Endothelial cell of hepatic sinusoid (primary cell): ENCODE data around the gene KCNE2.
"Not testable (repeated sequence)": the region's sequence is repeated elsewhere in the genome, so short reads cannot be mapped to it uniquely, and the experiment has no call there.

ENCODE experiments used
- in situ Hi-C: cut with HindIII; loops from 2 replicates; pipeline ENCODE4 v1.10.0; 2017; ENCODE audit warnings: low sequenced_read_pairs

KCNE2 gene

DNA sequence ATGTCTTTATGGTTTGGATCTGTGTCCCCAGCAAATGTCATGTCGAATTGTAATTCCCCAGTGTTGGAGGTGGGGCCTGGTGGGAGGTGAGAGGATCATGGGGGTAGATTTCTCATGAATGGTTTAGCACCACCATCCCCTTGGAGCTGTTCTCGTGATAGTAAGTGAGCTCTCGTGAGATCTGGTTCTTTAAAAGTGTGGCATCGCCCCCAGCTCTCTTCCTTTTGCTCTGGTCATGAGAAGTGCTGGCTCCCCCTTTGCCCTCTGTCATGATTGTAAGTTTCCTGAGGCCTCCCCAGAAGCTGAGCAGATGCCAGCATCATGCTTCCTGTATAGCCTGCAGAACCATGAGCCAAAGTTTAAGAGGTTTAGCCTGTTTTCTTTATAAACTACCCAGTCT lies 11.2 kb upstream of the KCNE2 start:
- in situ Hi-C loops, result no loop called here

DNA sequence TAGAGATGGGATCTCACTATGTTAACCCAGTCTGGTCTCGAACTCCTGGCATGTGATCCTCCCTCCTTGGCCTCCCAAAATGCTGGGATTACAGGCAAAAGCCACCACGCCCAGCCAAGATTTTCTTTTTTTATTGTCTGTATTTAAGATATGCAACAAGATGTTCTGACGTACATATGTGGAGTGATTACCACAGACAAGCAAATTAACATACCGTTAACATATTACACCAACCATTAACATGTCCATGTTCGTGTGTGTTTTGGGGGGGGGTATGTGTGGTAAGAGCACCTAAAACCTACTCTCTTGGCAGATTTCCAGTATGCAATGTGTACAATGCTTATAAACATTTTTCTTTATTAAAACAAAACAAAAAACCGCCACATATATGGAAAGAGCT lies 10.6 kb upstream of the KCNE2 start:
- in situ Hi-C loops, result no loop called here

DNA sequence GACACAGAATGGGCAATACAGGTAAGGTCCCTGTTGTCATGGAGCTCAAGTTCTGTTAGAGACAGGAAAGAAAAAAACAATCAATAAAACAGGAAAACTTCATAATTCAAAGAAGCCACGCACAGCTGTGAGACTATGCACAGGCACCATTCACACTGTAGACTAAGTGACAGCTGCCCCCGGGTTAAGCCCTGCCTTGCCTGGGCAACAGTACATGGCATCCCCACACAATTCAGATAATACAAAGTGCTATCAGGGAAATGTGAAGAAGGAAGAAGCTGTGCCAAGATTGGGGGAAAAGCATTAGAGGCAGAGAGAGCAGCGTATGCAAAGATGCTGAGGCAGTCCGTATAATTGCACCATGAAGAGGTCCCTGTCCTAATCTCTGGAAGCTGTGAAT lies 9.0 kb upstream of the KCNE2 start:
- in situ Hi-C loops, result no loop called here

DNA sequence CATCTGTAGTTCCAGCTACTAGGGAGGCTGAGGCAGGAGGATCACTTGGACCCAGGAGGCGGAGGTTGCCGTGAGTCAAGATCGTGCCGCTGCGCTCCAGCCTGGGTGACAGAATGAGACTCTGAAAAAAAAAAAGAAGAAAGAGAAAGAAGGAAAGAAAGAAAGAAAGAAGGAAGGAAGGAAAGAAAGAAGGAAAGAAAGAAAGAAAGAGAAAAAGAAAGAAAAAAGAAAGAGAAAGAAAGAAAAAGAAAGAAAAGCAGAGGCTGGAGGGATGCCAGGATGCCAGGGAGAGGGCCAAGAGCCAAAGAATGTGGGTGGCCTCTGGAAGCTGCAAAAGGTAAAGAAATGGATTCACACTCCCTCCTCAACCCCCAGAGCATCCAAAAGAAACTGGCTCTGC lies 8.2 kb upstream of the KCNE2 start:
- in situ Hi-C loops, result no loop called here

DNA sequence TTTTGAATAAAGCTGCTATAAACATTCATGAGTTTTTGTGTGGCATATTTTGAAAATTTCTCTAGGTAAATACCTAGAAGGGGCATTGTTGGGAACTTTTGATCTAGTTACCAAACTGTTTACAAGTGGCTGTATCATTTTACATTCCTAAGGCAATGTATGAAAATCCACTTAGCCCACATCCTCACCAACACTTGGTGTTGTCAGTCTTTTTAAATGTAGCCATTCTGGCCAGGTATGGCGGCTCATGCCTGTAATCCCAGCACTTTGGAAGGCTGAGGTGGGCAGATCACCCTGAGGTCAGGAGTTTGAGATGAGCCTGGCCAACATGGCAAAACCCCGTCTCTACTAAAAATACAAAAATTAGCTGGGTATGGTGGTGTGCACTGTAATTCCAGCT lies 5.9 kb upstream of the KCNE2 start:
- in situ Hi-C loops, result no loop called here

DNA sequence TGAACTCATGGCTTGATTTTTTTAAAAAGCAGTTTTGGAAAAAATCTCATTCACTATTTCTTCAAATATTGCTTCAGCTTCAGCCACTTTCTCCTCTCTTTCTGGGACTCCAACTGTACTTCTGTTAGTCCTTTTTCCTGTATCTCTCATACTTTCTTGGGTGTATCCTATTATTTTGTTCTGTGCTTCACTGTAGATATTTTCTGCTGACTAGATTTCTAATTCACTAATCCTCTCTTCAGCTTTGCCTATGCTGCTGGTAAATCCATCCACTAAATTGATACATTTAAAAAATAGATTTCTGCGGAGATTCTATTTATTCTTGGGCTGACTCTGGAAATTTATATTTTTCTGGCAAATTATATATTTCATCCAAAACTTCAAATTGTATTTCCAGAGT lies 4.9 kb upstream of the KCNE2 start:
- in situ Hi-C loops, result no loop called here

DNA sequence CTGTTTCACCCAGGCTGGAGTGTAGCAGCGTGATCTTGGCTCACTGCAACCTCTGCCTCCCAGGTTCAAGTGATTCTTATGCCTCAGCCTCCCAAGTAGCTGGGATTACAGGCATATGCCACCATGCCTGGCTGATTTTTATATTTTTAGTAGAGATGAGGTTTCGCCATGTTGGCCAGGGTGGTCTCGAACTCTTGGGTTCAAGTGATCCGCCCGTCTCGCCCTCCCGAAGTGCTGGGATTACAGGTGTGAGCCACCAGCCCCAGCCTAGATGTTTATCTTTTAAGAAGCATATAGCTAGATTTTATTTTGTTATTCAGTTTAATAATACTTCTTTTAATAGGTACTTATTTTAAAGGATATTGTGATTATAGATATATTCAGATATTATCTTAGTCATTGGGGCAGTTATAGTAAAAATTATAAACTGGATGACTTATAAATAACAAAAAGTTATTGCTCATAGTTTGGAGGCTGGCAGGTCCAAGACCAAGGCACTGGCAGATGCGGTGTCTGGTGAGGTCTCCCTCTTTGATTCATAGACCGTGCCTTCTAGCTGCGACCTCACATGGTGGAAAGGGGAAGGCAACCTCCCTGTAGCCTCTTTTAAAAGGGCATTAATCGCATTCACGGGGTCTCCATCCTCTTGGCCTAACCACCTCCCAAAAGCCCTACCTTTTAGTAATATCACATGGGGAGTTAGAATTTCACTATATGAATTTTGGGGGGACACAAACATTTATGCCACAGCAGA lies 3.1 kb upstream of the KCNE2 start:
- in situ Hi-C loops, result no loop called here

DNA sequence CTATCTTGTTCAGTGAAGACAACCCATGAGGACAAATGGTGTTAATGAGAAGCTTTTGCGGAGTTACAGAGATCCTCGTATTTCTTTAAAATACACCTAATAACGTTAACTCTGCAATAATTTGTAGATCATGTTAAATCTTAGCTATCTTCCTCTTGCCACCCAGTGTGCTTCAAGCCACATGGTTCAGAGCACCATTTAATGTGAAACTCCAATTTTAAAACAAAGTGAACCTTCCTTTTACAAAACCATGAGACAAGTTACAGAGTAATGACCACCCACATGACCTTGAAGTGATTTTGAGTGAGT lies 1.7 kb upstream of the KCNE2 start:
- in situ Hi-C loops, result no loop called here

GRCh38 chr21:34362670-34363069 lies 1.1 kb upstream of the KCNE2 start:
- in situ Hi-C loops, result no loop called here

DNA sequence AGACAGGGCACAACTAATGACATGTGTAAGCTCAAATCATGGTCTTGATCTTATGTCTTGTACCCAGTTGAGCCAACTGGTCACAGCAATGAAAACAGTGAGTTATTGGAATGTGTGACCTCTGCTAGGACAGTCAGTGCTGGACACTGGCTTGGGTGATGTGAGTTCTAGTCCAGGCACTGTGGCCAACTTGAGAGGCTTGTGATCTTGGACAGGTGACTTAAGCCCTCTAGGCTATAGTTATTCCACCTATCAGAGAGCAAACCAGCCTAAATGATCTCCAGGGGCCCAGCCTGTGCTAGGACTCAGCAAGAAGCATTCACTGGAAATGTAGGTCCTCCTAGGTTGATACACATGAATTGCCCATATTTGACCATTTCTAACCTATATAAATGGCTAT lies 1.1 kb downstream of the KCNE2 start:
- in situ Hi-C loops, result no loop called here

DNA sequence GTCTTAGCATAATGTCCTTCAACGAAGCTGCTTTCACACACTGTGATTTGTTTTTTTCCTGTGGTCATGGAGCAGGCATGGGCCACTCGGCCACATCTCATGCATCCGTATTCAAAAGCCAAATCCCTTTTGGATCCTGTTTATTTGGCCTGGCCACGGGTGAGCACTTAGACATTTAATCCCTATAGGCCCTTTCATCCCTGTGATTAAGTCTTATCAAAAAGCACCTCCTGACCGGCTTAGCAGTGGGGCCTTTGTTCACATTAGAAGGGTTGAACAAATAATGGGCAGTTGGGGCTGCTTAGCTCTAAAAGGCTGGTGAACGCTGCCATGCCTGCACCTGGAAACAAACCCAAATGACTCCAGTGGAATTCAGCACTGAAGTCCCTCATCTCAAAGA lies 2.0 kb downstream of the KCNE2 start:
- in situ Hi-C loops, result no loop called here

DNA sequence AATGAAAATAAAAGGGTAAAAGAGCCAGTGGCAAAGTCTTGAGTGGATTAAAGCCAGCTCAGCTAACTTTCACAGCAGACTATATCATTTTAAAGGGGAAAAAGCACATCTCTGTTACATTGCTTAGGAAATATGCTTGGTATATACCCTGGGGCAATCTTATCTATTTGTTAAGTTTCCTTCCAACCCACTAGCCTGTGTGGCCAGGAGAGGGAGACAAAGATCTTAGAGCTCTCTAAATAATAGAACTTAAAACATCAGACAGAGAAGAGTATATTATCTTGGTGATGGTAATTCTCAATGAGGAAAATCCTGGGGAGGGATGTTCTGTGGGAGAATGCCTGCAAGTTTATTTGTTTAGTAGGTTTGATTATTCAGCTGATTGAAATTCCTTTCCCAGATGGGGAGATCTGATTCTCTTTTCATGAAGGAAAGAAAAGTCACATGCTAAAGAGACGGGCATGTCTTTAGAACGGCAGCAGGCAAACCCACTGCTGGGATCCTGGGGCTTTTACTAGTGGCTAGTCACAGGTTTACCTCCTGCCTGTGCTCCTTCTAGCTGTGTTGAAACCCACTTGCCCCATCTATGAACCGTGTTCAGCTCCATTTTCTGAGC lies 3.6 kb downstream of the KCNE2 start:
- in situ Hi-C loops, result no loop called here

DNA sequence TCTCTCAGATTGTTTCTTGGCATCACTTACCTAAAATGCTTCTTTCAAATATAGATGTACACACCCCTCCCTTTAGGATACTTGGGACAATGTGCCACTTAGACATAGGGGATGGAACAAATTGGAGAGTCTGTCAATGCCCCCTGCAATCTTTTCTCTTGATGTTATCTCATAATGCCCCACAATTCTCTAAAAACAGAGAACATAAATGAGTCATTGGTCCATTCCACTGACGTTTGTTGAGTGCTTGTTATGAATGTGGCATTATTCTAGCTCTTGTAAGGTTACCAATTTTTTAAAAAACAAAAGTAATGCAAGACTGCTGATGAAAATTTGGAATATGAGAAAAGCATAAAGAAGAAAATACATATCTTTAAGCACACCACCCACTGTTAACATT lies 5.9 kb downstream of the KCNE2 start:
- in situ Hi-C loops, result no loop called here

DNA sequence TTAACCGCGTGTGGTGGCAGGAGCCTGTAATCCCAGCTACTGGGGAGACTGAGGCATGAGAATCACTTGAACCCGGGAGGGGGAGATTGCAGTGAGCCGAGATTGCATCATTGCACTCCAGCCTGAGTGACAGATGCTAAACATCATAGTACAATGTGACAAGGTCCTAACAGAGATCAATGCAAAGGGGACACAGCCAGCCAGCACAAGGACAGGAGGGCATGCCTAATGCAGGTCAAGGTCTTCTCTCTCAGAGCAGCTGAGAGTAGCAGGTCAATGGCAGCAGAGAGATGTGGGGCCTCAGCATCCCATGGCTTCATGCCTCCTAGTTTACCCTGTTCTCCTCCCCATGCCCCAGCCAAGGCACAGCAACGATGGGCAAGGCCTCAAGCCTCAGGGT lies 8.5 kb downstream of the KCNE2 start:
- in situ Hi-C loops, result no loop called here

GRCh38 chr21:34374462-34374861 lies 10.7 kb downstream of the KCNE2 start:
- in situ Hi-C loops, result not testable (repeated sequence)

DNA sequence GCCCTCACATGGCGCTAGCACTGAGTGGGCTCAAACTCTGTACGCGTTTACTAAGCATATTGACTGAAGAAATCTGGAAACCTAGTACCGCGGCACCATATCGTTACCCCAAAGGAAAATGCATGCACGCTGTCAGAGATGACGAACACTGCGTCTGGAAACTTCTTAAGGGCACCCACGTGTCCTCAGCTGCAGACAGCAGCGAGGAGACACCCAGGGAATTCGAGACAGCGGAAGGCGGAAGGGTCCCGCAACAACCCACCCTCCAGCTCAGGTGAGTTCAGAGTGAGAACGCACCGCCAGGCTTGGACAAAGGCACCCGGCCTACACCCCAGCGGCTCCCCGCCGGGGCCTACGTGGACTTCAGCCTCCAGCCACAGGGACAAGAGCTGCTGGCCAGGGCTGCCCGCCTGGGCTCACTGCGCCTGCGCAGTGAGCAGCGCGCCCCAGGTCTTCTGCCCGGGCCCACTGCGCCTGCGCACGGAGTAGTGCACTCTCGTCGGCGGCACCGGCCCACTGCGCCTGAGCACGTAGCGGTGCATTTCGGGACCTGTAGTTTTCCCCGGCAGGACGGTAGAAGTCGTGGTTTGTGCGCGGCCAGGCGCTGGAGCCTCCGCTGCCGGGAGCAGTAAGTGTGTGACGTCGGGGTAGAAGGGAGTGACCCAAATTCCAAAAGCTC lies 11.3 kb downstream of the KCNE2 start, which contains the start of gene SMIM11:
TSS of gene SMIM11 (plus strand) at position 568 of the 679 bp plus-strand sequence. CDS start 3,998 bp downstream, outside the sequence.
- in situ Hi-C loops, result not testable (repeated sequence)

GRCh38 chr21:34375619-34375972 lies 11.8 kb downstream of the KCNE2 start:
- in situ Hi-C loops, result not testable (repeated sequence)

DNA sequence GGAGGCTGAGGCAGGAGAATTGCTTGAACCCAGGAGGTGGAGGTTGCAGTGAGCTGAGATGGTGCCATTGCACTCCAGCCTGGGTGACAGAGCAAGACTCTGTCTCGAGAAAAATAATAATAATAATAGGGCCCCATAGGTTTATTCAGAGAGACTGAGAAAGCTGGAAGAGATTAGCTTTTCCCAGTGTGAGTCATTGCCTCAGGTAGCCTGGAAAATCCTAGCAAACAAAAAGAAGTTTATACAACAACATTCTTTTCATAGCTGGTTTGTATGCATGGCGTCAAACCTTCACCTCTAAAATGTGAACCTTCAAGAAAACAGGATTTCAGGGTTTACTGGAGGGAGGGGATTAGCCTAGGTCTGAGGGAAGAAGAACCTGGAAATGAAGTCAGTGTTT lies 19.3 kb downstream of the KCNE2 start:
- in situ Hi-C loops, result not testable (repeated sequence)

DNA sequence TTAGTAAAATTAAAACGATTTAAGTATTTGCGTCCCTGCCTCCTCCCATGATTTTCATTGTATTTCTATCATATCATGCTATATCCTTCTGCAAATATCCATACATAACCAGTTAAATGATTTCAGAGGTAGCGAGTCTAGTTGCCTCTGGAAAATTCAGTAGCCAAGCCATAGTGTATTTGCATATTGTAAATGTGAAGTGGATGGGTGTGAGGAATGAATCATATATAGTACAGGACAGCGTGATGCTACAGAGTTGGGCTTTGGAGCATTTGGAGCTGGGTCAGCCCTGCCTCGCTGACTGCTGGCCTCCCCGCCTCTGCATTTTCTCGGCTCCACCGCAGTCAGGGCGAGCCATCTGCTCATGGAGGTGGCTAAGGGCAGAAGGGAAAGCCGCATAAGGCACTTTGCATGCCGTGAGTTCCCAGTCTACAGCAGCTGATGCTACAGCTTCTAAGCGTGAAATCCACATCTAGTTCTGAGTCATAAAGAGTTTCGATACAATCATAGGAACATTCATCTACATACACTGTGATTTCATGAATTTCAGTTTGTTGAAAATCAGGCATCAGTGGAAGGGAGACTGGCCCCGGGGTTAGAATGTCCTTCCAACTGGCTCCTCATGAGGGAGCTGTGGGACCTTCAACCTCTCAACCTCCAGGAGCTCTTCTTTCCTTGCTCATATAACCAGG lies 20.1 kb downstream of the KCNE2 start:
- in situ Hi-C loops, result not testable (repeated sequence)

DNA sequence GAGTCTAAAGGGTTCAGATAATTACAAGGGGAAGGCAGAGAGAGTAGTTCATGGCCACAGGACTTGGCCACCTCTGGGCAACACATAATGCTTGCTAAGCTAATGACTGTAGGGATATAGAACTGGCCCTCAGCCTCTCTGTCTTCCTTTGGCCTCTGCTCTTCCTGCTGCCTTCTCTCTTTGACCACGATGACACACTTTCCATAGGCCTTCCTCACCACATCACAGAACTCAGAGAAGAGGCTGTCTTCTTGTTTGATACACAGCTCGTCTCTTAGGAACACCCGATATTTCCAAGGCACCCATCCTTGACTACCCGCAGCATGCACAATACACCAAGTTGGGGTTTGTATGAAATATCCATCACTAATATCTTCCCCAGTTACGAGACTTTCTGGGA lies 36.7 kb downstream of the KCNE2 start:
- in situ Hi-C loops, result not testable (repeated sequence)

GRCh38 chr21:34404742-34405141 lies 40.9 kb downstream of the KCNE2 start:
- in situ Hi-C loops, result not testable (repeated sequence)

DNA sequence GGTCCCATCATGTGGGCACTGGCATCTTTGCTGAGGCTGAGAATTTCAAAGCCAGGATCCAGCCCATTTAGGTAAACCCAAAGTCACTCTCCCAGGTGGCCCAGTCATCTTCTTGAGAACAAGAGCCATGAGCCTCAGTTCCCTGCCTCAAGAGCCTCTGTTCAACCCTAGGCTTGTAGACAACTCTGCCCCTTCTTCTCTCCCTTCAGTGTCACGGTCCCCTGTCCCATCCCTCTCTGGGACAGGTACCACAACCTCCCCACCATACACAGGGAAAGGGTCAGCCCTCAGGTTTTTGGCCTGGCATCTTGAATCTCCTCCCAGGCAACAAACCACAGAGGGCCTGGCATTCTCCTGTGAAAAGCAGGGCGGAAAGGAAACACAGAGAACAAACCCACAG lies 41.9 kb downstream of the KCNE2 start:
- in situ Hi-C loops, result not testable (repeated sequence)
